ENCODE measurements around the gene KMT2C. TPM values are rescaled to one million over a fixed set of nuclear protein-coding genes. Genes with fewer than 3 reads are reported as not detected.

KMT2C gene
- total and polyA plus RNA-seq, 2 of the 8 experiments (the other 6 are each of a cell fraction or from before 2014, with no cell fraction given): 9.1 to 40.8 TPM

DNA sequence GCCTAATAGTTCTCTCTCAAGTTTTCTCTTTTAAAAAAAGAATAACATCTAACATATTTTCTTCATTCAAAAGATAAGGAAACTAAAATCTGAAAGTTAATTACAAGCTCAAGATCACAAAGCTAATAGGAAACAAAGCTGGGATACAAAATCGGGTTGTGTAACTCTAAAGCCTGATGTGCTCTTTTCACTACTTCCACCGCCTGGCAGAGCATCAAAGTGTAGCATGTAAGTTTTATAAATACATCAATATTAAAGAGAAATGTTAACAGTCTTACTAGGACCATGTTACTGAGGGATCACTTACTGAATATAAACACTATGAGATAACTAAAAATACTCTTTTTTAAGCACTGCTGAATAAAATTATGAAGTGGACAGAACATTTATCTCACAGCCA is 97.2 kb downstream of the KMT2C start (continued):
- TF ChIP-seq CREB1 (IDR thresholded peaks at IDR 0.05) (no peak), CBX5 (IDR thresholded peaks at IDR 0.05; ENCODE audit: low read depth, low read length) (no peak), SRF (IDR thresholded peaks at IDR 0.05; ENCODE audit: low read depth, low read length) (no peak), RXRA (IDR thresholded peaks at IDR 0.05; ENCODE audit: insufficient read depth, low read depth, low read length) (no peak), SAP30 (IDR thresholded peaks at IDR 0.05; ENCODE audit: insufficient read depth, insufficient replicate concordance, low read length) (no peak), SP2 (IDR thresholded peaks at IDR 0.05; ENCODE audit: low read length) (no peak)

Measured in H1 (cell line).